ENCODE data around the gene OPN3. TPM values are rescaled to one million over a fixed set of nuclear protein-coding genes. Genes with fewer than 3 reads are reported as not detected.

OPN3 gene
- polyA plus RNA-seq, 2 of the 4 experiments (the other 2 are of a cell fraction): 41.0 to 144 TPM

GRCh38 chr1:241638909-241639622 lies 1.1 kb downstream of the OPN3 start:
- ChIA-PET CTCF (interaction anchor here (1.5 to 4.2 kb wide), 2 partner anchors 28 to 196 kb away, joined by 4 to 24 read pairs; no protein-coding TSS in a partner anchor), POLR2A (no interaction called here)
- DNase-seq (ENCODE audit: low read depth in 1 of 2, low spot score in 1 of 2): no peak

GRCh38 chr1:241638099-241638682 lies 2.0 kb downstream of the OPN3 start:
- Histone ChIP-seq H3K4me2 (peak overlapping the region; percentile 88), H3K27ac (peak overlapping the region; percentile 64 to 89), H3K4me1 (peaks cover 43% of the 10 kb centered on the region), H3K4me3 (peak overlapping the region; percentile 74), H3K9me3 (no peaks in the 10 kb centered on the region; the same call in 1 of the 3 replicates)
- FAIRE-seq: no peak
- CTCF ChIA-PET: interaction anchor here (0.7 to 4.2 kb wide), 8 partner anchors 8 to 197 kb away, joined by 3 to 24 read pairs (median 4); no protein-coding TSS in a partner anchor
- ATAC-seq: no peak
- WGBS (ENCODE audit: missing lambda C conversion rate): 26% methylated on average over 5 of the region's 5 CpGs
- TF ChIP-seq CBX2 (IDR thresholded peaks at IDR 0.05; ENCODE audit: borderline replicate concordance, low read depth) (no peak), HOXB5 (CRISPR knock-in tag; IDR thresholded peaks at IDR 0.05) (no peak), GATA3 (IDR thresholded peaks at IDR 0.05; ENCODE audit: borderline replicate concordance) (no peak), JUNB (IDR thresholded peaks at IDR 0.05) (no peak)
- POLR2A ChIA-PET: no interaction called here
- DNase-seq (ENCODE audit: low read depth in 1 of 2, low spot score in 1 of 2): no peak

More at GRCh38 chr1:241638909-241639622, 1.1 kb downstream of the OPN3 start:
- Histone ChIP-seq H3K9me3 (no peaks in the 10 kb centered on the region; the same call in 1 of the 3 replicates), H3K4me2 (peak overlapping the region; percentile 88), H3K4me3 (peak overlapping the region; percentile 74), H3K4me1 (peaks cover 41% of the 10 kb centered on the region), H3K27ac (peak overlapping the region; percentile 89 to 98)
- TF ChIP-seq HMGXB4 (CRISPR knock-in tag; IDR thresholded peaks at IDR 0.05; ENCODE audit: borderline replicate concordance): no peak
- TF ChIP-seq SMC3 (IDR thresholded peaks at IDR 0.05): no peak
- TF ChIP-seq MYC (IDR thresholded peaks at IDR 0.05; ENCODE audit: borderline replicate concordance, low read length): no peak
- no peak for TF ChIP-seq KDM1A (IDR thresholded peaks at IDR 0.05; ENCODE audit: low read depth)
- TF ChIP-seq TP53 (CRISPR knock-in tag; IDR thresholded peaks at IDR 0.05): no peak
- no peak for TF ChIP-seq E2F6 (IDR thresholded peaks at IDR 0.05; ENCODE audit: borderline replicate concordance, low read depth)
- no peak for TF ChIP-seq PBX3 (IDR thresholded peaks at IDR 0.05)
- no peak for TF ChIP-seq NFE2L2 (conservative IDR thresholded peaks at IDR 0.05; ENCODE audit: low read length)
- TF ChIP-seq MAFK (IDR thresholded peaks at IDR 0.05; ENCODE audit: partially characterized antibody): no peak
- TF ChIP-seq ZNF302 (CRISPR knock-in tag; IDR thresholded peaks at IDR 0.05): no peak
- TF ChIP-seq CEBPB (IDR thresholded peaks at IDR 0.05): no peak
- no peak for TF ChIP-seq RARB (CRISPR knock-in tag; IDR thresholded peaks at IDR 0.05)
- no peak for TF ChIP-seq ESRRA (IDR thresholded peaks at IDR 0.05; ENCODE audit: borderline replicate concordance, low read length)
- no peak for TF ChIP-seq RNF2 (IDR thresholded peaks at IDR 0.05; ENCODE audit: borderline replicate concordance, low read depth)
- no peak for TF ChIP-seq HDAC2 (IDR thresholded peaks at IDR 0.05)
- no peak for TF ChIP-seq FOSB (CRISPR knock-in tag; IDR thresholded peaks at IDR 0.05)
- TF ChIP-seq ZFP36 (IDR thresholded peaks at IDR 0.05; ENCODE audit: borderline replicate concordance, partially characterized antibody): no peak
- TF ChIP-seq NPAS2 (CRISPR knock-in tag; IDR thresholded peaks at IDR 0.05; ENCODE audit: borderline replicate concordance): no peak
- ATAC-seq (no peak), FAIRE-seq (no peak)
- 2% methylated on average over 11 of the region's 11 CpGs for WGBS (ENCODE audit: missing lambda C conversion rate)
